Ishikawa (cell line): ENCODE measurements around the gene SPATA33.

Source experiments
- CREB1 ChIP-seq: IDR thresholded peaks from 2 replicates; pipeline ENCODE4 v1.6.1; 2012; ENCODE audit warnings: low read depth
- EP300 ChIP-seq: IDR thresholded peaks from 2 replicates; pipeline ENCODE4 v1.6.1; 2012; ENCODE audit warnings: borderline replicate concordance
- FOXM1 ChIP-seq: IDR thresholded peaks from 2 replicates; pipeline ENCODE4 v1.6.1; 2012; ENCODE audit warnings: low read depth, borderline replicate concordance
- RAD21 ChIP-seq: IDR thresholded peaks from 2 replicates; pipeline ENCODE4 v1.6.1; 2012; ENCODE audit warnings: low read depth

DNA sequence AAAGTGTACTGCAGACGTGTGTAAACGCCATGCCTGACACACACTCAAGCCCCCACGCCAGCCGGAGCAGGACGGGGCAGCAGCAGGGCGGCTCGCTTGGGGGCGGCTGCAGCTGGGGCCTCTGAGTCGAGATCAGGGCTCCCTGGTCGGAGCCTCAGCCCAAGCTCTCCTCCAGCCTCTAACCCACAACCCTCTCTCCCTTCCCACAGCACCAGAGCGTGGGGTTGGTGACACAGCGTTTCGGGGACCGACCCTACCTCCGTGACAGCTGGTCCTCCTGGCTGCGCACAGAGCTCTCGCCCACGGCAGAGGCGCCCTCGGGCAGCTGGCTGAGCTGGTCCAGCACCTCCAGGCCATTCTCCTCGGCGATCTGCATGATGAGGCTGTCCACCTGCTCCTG is 11.4 kb upstream of the SPATA33 start:
- TF ChIP-seq EP300 (no peak), RAD21 (no peak), FOXM1 (no peak), CREB1 (no peak)
